ENCODE data around the gene DSG1. TPM values are rescaled to one million over a fixed set of nuclear protein-coding genes. Genes with fewer than 3 reads are reported as not detected.
A peak's percentile ranks its signal among the peaks of the same experiment; 100 is the strongest.
"Not testable (repeated sequence)": the region's sequence is repeated elsewhere in the genome, so short reads cannot be mapped to it uniquely, and the experiment has no call there.

The DSG1 gene
- total RNA-seq, 2 donors from 2014 or later = 4.2 to 4.7 TPM

DNA sequence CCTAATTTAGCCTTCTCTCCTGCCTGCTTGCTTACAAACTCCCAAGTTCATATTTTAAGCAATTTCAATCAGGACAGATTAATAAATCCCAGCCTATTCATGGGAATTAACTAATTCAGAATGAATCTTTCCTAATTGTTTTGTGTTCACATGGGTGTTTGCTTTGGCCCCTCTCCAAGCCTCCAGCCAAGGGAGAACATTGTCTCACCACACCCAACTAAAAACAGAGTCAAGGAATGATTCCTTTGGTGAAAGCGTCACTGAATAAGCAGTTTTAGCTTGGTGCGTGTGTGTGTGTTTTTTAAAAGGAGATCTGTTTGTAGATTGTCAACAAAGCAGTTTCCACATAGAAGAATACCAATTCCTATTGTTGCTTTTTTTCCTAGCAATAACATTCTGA lies 43.0 kb upstream of the DSG1 start:
- DNase-seq (ENCODE audit: low spot score) = peak; percentile 76
- Histone ChIP-seq H3K9me3 (no peaks in the 10 kb centered on the region), H3K36me3 (no peaks in the 10 kb centered on the region), H3K4me3 (no peak overlapping the region), H3K27me3 (no peaks in the 10 kb centered on the region), H3K4me1 (peaks cover 0 to 29% of the 10 kb centered on the region in 2 donors), H3K27ac (peak overlapping the region; percentile 41 to 70)
- no peak for TF ChIP-seq CTCF (IDR thresholded peaks at IDR 0.05)

DNA sequence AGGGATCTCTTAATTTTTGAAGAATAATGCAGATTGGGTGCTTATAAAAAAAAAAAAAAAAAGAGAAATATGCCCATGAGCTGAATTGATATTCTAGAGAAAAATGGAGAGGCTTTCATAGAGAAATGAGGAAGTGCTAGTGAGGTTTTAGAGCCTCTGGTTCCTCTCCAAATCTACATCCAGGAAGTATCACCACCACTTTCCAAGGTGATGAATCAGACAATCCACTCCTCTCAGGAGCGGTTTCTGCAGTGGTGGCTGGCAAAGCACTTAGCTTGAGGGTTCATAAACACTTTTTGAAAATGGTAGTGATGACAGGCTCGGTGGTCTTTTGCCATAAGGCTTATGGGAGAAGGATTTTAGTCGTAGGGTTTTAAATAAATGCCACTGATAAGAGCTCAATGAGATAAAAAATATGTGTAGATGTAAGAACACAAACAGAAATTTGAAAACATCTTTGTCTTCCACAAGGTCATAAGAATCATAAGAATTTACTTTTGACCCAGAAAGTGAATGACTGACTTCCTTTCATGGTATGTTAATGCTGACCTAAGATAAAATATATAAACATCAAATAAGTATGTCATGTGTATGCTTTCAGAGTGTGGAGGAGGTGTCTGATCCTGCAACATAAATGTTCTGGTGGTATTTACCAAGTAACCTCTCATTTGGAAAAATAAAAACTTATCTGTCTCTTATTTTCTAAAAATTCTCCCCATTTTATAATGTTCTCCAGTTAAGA lies 42.1 kb upstream of the DSG1 start:
- H3K4me3 ChIP-seq = no peak overlapping the region
- H3K4me1 ChIP-seq = peaks cover 0 to 29% of the 10 kb centered on the region in 2 donors
- no peaks in the 10 kb centered on the region for H3K9me3 ChIP-seq
- no peak for TF ChIP-seq CTCF (IDR thresholded peaks at IDR 0.05)
- H3K27ac ChIP-seq = peak overlapping the region; percentile 41 to 70
- DNase-seq (ENCODE audit: low spot score) = no peak
- no peaks in the 10 kb centered on the region for H3K27me3 ChIP-seq
- no peaks in the 10 kb centered on the region for H3K36me3 ChIP-seq

DNA sequence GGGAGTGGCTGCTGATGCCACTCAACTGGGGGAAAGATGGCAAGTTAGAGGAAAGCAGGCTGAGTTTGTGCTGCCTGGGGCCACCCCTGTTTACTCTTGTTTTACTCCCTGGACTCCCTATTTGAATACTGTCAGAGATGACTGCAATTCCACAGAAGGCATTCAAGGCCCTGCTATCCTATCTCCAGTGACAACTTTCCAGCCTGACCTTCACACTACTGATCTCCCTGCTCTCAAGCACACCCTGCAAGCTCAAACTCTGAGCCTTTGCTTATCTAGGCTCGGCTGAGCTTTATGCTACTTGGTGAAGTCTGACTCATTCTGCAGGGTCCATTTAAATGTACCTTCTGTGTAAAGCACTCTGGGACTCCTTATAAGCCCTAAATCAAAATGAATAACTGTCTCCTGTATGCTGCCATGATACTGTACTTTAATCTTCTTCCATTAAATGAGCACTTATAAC lies 39.3 kb upstream of the DSG1 start:
- H3K27ac ChIP-seq = peak overlapping the region; percentile 5 to 81
- DNase-seq (ENCODE audit: low spot score) = no peak
- no peaks in the 10 kb centered on the region for H3K9me3 ChIP-seq

DNA sequence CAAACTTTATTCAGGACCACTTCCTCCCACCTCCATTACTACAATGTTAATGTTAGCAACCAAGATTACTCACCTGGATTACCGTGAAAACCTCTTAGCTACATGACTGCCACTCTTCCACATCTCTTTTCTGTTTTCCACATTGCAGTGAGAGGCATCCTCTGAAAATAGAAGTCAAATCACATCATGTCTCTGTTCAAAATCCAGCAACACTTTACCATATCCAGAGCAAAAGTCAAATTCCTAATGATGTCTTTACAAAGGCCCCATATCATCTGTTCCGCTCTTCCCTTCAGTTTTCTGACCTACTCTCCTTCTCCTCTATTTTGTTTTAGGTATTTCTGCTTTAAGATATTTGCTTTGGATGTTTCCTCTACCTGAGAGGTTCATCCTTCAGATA lies 37.5 kb upstream of the DSG1 start:
- Histone ChIP-seq H3K4me1 (peaks cover 0 to 20% of the 10 kb centered on the region in 2 donors), H3K27ac (peak overlapping the region in 1 of 2 donors; percentile 81), H3K36me3 (no peaks in the 10 kb centered on the region), H3K4me3 (peak overlapping the region in 1 of 2 donors; percentile 3), H3K9me3 (no peaks in the 10 kb centered on the region), H3K27me3 (no peaks in the 10 kb centered on the region)
- no peak for DNase-seq (ENCODE audit: low spot score)
- no peak for TF ChIP-seq CTCF (IDR thresholded peaks at IDR 0.05)

More for the DNA sequence above, 39.3 kb upstream of the DSG1 start:
- Histone ChIP-seq H3K27me3 (no peaks in the 10 kb centered on the region), H3K4me1 (peaks cover 0 to 29% of the 10 kb centered on the region in 2 donors), H3K4me3 (no peak overlapping the region), H3K36me3 (no peaks in the 10 kb centered on the region)
- TF ChIP-seq CTCF (IDR thresholded peaks at IDR 0.05) = no peak

- TF ChIP-seq CTCF (IDR thresholded peaks at IDR 0.05) = no peak
- Histone ChIP-seq H3K36me3 (no peaks in the 10 kb centered on the region), H3K27ac (no peak overlapping the region), H3K9me3 (no peaks in the 10 kb centered on the region), H3K27me3 (no peaks in the 10 kb centered on the region), H3K4me1 (peaks cover 0 to 10% of the 10 kb centered on the region in 2 donors), H3K4me3 (no peak overlapping the region)
- DNase-seq (ENCODE audit: low spot score) = no peak
Measured at GRCh38 chr18:31281437-31281836, 36.5 kb upstream of the DSG1 start.

- H3K9me3 ChIP-seq = peaks cover 0 to 18% of the 10 kb centered on the region in 2 donors
- not testable (repeated sequence) for H3K27me3 ChIP-seq; H3K36me3 ChIP-seq; DNase-seq (ENCODE audit: low spot score); H3K27ac ChIP-seq; H3K4me1 ChIP-seq; H3K4me3 ChIP-seq
Measured at GRCh38 chr18:31289446-31289845, 28.5 kb upstream of the DSG1 start.
